ENCODE results near the gene COL16A1.

Gene COL16A1

DNA sequence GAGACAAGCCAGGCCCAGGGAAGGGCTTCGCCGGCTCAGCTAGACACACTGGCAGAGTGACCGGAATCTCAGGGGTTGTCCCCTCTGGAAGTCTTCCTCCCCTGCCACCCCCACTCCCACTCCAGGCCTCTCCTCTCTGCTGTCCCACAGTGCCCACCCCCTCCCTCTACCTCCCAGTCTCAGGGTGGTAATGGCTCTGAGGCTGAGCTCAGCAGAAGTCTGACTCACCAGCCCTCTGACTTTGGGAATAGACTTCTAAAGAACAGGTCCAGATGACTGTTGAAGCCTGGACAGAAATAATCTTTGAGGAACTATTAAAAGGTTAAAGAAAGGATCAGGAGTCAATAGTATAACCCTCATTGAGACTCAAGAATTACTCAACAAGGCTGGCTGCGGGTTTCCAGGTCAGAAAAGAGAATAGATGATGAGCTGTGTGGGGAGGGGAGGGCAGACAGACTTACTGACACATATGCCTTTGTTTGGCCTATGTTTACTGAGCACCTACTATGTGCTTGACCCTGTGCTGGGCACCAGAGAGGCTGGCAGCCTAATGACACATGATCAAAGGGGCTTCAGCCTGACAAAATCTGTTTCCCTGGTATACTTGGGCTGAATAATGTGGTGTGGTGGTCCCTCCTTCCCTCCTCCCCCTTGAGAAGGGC is 78.1 kb downstream of the COL16A1 start:
- no peak for DNase-seq (ENCODE audit: extremely low spot score)
- TF ChIP-seq ELF4 (IDR thresholded peaks at IDR 0.05) (no peak), SP1 (IDR thresholded peaks at IDR 0.05) (no peak), ZNF384 (IDR thresholded peaks at IDR 0.05) (no peak), LEF1 (IDR thresholded peaks at IDR 0.05; ENCODE audit: borderline replicate concordance) (no peak), CTBP1 (IDR thresholded peaks at IDR 0.05; ENCODE audit: borderline replicate concordance) (no peak), TARDBP (IDR thresholded peaks at IDR 0.05) (no peak), SUZ12 (IDR thresholded peaks at IDR 0.05) (no peak), FOXM1 (IDR thresholded peaks at IDR 0.05; ENCODE audit: borderline replicate concordance) (no peak), HDGF (IDR thresholded peaks at IDR 0.05; ENCODE audit: borderline replicate concordance) (no peak), ARNT (IDR thresholded peaks at IDR 0.05) (no peak), FOXA1 (IDR thresholded peaks at IDR 0.05) (no peak), FOXK2 (IDR thresholded peaks at IDR 0.05) (no peak), L3MBTL2 (conservative IDR thresholded peaks at IDR 0.05) (no peak)
- POLR2A ChIA-PET: no interaction called here
- CTCF ChIA-PET: no interaction called here

DNA sequence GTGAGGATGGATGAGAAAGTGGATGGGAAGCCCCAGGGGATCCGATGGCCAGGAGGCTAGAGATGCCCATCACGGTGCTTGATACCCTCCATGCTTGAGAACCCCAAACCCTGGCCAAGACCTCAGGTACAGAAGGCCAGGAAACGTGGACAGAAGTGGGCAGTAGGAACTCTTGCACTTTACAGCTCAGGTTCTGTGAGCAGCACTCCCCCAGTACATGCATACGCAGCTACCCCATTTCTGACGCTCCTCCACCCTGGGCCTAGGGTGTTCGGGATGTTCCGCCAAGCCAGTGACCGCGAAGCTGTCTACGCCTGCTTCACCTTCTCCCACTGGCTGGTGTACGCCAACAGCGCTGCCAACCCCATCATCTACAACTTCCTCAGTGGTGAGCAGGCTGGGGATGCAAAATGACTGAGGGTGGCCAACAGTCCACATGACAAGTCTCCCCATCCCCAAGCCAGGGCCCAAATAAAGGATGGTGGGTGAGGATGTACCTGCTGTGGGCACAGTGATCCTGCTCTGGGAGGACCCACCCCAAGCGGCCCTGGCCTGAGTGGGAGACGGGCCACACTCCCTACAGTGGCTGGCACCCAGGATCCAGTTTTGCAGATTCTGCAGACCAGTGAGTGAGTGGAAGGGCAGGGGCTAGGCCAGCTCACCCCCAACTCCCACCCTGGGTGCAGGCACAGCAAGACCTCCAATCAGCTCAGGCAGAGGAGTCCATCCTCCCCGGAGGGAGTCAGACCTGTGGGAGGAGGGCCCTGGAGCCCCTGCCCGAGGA is 78.9 kb downstream of the COL16A1 start:
- ChIA-PET POLR2A (no interaction called here), CTCF (no interaction called here)

DNA sequence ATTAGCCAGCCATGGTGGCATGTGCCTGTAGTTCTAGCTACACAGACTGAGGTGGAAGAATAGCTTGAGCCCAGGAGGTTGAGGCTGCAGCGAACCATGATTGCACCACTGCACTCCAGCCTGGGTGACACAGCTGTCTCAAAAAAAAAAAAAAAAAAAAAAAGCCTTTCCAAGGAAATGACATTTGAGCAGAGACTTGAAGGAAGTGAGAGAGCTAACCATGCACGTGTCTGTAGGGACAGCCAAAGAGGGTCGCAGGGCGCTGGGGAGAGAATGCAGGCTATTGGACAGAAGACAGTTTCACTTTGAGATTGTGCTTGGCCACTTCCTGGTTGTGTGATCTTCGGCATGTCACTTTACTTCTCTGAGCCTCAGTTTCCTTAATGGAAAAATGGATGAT is 79.5 kb downstream of the COL16A1 start:
- TF ChIP-seq, protein P1, sequence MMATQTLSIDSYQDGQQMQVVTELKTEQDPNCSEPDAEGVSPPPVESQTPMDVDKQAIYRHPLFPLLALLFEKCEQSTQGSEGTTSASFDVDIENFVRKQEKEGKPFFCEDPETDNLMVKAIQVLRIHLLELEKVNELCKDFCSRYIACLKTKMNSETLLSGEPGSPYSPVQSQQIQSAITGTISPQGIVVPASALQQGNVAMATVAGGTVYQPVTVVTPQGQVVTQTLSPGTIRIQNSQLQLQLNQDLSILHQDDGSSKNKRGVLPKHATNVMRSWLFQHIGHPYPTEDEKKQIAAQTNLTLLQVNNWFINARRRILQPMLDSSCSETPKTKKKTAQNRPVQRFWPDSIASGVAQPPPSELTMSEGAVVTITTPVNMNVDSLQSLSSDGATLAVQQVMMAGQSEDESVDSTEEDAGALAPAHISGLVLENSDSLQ (IDR thresholded peaks at IDR 0.05): no peak
- TF ChIP-seq FOXA1 (IDR thresholded peaks at IDR 0.05) (no peak), FOXK2 (IDR thresholded peaks at IDR 0.05) (no peak), TARDBP (IDR thresholded peaks at IDR 0.05) (no peak), CTBP1 (IDR thresholded peaks at IDR 0.05; ENCODE audit: borderline replicate concordance) (no peak), SUZ12 (IDR thresholded peaks at IDR 0.05) (no peak), ARNT (IDR thresholded peaks at IDR 0.05) (no peak), ZNF384 (IDR thresholded peaks at IDR 0.05) (no peak), FOXM1 (IDR thresholded peaks at IDR 0.05; ENCODE audit: borderline replicate concordance) (no peak), ELF4 (IDR thresholded peaks at IDR 0.05) (no peak), LEF1 (IDR thresholded peaks at IDR 0.05; ENCODE audit: borderline replicate concordance) (no peak), NFRKB (IDR thresholded peaks at IDR 0.05) (no peak), L3MBTL2 (conservative IDR thresholded peaks at IDR 0.05) (no peak), BHLHE40 (IDR thresholded peaks at IDR 0.05; ENCODE audit: borderline replicate concordance) (no peak), SP1 (IDR thresholded peaks at IDR 0.05) (no peak), HDGF (IDR thresholded peaks at IDR 0.05; ENCODE audit: borderline replicate concordance) (no peak)
- POLR2A ChIA-PET: no interaction called here
- CTCF ChIA-PET: no interaction called here
- DNase-seq (ENCODE audit: extremely low spot score): no peak

More for the DNA sequence above, 78.9 kb downstream of the COL16A1 start:
- TF ChIP-seq SP1 (IDR thresholded peaks at IDR 0.05) (no peak), CTBP1 (IDR thresholded peaks at IDR 0.05; ENCODE audit: borderline replicate concordance) (no peak), ZNF384 (IDR thresholded peaks at IDR 0.05) (no peak), BHLHE40 (IDR thresholded peaks at IDR 0.05; ENCODE audit: borderline replicate concordance) (no peak), HDGF (IDR thresholded peaks at IDR 0.05; ENCODE audit: borderline replicate concordance) (no peak), FOXA1 (IDR thresholded peaks at IDR 0.05) (no peak), LEF1 (IDR thresholded peaks at IDR 0.05; ENCODE audit: borderline replicate concordance) (no peak), FOXK2 (IDR thresholded peaks at IDR 0.05) (no peak), ELF4 (IDR thresholded peaks at IDR 0.05) (no peak), L3MBTL2 (conservative IDR thresholded peaks at IDR 0.05) (no peak), FOXM1 (IDR thresholded peaks at IDR 0.05; ENCODE audit: borderline replicate concordance) (no peak), NFRKB (IDR thresholded peaks at IDR 0.05) (no peak)
- TF ChIP-seq, protein P1 (IDR thresholded peaks at IDR 0.05): no peak
- no peak for DNase-seq (ENCODE audit: extremely low spot score)

DNA sequence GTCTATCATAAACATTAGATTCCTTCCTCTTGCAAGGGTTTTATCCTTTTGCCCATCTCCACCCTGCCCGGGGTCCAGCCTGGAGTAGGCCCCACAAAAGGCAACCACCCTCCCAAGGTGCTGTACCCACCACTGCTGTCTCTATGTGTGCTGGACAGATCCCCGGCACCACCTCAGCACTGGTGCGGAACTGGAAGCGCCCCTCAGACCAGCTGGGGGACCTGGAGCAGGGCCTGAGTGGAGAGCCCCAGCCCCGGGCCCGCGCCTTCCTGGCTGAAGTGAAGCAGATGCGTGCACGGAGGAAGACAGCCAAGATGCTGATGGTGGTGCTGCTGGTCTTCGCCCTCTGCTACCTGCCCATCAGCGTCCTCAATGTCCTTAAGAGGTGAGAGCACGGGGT is 80.5 kb downstream of the COL16A1 start:
- ChIA-PET CTCF (interaction anchor here (0.8 kb wide), 1 partner anchor 10 kb away, joined by 3 read pairs; no protein-coding TSS in a partner anchor), POLR2A (no interaction called here)
- no peak for DNase-seq (ENCODE audit: extremely low spot score)
- TF ChIP-seq L3MBTL2 (conservative IDR thresholded peaks at IDR 0.05) (no peak), SUZ12 (IDR thresholded peaks at IDR 0.05) (no peak), ARNT (IDR thresholded peaks at IDR 0.05) (no peak), HDGF (IDR thresholded peaks at IDR 0.05; ENCODE audit: borderline replicate concordance) (no peak), SP1 (IDR thresholded peaks at IDR 0.05) (no peak), CTBP1 (IDR thresholded peaks at IDR 0.05; ENCODE audit: borderline replicate concordance) (no peak)

DNA sequence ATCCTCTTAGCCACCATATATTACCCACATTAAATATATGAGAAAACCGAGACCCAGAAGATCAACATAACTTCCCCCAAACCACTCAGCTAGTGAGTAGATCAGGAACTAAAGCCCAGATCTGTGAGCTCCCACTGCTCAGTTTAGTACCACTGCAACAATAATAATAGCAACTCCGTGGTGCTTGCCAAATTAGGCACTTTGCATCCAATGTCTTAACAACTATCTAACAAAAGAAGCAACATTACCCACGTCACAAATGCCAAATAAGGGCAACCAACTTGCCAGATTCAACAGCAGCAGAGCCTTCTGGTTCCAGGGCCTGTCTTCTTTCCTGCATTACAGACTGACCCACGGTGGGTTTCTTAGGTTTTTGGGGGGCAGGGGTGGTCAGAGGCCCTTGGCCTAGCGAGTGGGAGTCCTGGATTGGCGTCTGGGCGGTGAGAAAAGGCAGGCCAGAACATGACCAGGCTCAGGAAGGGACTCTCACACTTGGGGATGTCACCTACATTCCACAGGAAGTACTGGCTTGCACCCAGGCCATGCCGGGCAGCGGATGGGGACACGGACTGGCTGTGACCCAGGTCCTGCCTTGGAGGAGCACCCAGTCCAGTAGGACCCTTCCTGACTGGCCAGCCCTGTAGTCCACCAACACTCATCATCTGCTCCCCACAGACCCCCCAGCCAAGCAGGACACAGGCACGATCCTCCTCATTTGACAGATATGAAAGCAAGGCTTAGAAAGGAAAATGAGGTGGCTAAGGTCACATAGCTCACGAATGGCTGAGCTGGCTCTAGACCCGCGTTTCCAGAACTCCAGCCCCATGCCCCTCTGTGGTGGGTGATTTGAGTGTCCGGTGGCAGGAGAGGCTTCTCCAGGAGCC is 81.7 kb downstream of the COL16A1 start:
- CTCF ChIA-PET: interaction anchor here (0.6 kb wide), 1 partner anchor 842 kb away, joined by 6 read pairs; no protein-coding TSS in a partner anchor
- POLR2A ChIA-PET: interaction anchor here (1.7 kb wide), 1 partner anchor 22 kb away, joined by 3 read pairs; no protein-coding TSS in a partner anchor
- TF ChIP-seq ARNT (IDR thresholded peaks at IDR 0.05) (no peak), NFRKB (IDR thresholded peaks at IDR 0.05) (no peak), CTBP1 (IDR thresholded peaks at IDR 0.05; ENCODE audit: borderline replicate concordance) (no peak), BHLHE40 (IDR thresholded peaks at IDR 0.05; ENCODE audit: borderline replicate concordance) (no peak), FOXM1 (IDR thresholded peaks at IDR 0.05; ENCODE audit: borderline replicate concordance) (no peak), LEF1 (IDR thresholded peaks at IDR 0.05; ENCODE audit: borderline replicate concordance) (no peak), ELF4 (IDR thresholded peaks at IDR 0.05) (no peak), FOXA1 (IDR thresholded peaks at IDR 0.05) (no peak), L3MBTL2 (conservative IDR thresholded peaks at IDR 0.05) (no peak), HDGF (IDR thresholded peaks at IDR 0.05; ENCODE audit: borderline replicate concordance) (no peak), FOXK2 (IDR thresholded peaks at IDR 0.05) (no peak), ZNF384 (IDR thresholded peaks at IDR 0.05) (no peak), SP1 (IDR thresholded peaks at IDR 0.05) (no peak), SUZ12 (IDR thresholded peaks at IDR 0.05) (no peak)
- TF ChIP-seq, protein P1 (IDR thresholded peaks at IDR 0.05): no peak
- no peak for DNase-seq (ENCODE audit: extremely low spot score)

Data from HEK293T (cell line).